PC-3 (cell line): ENCODE measurements around the gene C12orf76.

Experiments
- EZH2 ChIP-seq: fragments of 300-600 bp; sonication (generic); IDR thresholded peaks from one replicate; pipeline ENCODE4 v1.6.1; 2017; ENCODE audit warnings: antibody characterized with exemption, mild to moderate bottlenecking, low read length; ENCODE audit not compliant: unreplicated experiment
- EZH2phosphoT487 ChIP-seq: fragments of 300-600 bp; sonication (generic); IDR thresholded peaks from 2 replicates; pipeline ENCODE4 v1.6.1; 2018; ENCODE audit warnings: mild to moderate bottlenecking, antibody characterized with exemption, low read length, borderline replicate concordance
- TF ChIP-seq, protein P1 (sequence below): fragments of 300-600 bp; sonication (generic); conservative IDR thresholded peaks from 2 replicates; pipeline ENCODE4 v1.5.1; 2017; ENCODE audit warnings: antibody characterized with exemption, low read depth, mild to moderate bottlenecking, low read length

DNA sequence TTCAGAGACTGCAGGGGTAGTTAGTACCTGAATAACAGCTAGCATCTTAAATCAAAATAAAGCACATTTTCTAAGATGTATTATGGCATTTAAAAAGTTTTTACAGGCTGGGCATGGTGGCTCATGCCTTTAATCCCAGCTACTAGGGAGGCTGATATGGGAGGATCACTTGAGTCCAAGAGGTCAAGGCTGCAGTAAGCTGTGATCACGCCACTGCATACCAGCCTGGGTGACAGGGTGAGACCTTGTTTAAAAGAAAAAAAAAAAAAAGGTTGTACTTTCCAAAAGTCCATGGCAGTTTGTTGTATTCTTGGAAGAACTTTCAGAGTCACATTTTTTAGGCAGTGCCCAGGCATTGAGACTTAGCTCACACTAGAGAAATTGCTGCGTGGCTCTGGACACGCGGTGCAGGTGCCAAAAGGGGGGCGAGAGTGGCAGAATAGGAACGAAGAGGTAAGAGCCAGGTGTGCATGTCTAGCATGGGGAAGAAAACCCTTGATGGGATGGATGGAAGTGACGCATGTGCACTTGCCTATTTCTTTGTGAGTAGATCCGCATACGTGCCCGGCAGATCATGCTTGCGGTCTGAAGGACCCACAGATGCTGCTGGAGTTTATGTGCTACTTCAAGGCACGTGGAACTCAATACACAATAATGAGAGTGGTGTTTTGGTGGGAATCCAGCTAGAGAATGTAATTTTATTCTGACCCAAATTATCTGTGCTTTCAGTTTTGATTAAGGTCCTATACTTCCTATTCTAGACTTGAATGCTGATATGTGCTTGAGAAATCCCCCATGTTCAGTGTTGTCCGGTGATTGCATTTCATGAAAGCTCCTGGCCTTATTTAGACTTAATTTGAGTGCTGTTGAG lies 37.2 kb downstream of the C12orf76 start:
- TF ChIP-seq, protein P1, sequence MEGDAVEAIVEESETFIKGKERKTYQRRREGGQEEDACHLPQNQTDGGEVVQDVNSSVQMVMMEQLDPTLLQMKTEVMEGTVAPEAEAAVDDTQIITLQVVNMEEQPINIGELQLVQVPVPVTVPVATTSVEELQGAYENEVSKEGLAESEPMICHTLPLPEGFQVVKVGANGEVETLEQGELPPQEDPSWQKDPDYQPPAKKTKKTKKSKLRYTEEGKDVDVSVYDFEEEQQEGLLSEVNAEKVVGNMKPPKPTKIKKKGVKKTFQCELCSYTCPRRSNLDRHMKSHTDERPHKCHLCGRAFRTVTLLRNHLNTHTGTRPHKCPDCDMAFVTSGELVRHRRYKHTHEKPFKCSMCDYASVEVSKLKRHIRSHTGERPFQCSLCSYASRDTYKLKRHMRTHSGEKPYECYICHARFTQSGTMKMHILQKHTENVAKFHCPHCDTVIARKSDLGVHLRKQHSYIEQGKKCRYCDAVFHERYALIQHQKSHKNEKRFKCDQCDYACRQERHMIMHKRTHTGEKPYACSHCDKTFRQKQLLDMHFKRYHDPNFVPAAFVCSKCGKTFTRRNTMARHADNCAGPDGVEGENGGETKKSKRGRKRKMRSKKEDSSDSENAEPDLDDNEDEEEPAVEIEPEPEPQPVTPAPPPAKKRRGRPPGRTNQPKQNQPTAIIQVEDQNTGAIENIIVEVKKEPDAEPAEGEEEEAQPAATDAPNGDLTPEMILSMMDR: no peak
- no peak for TF ChIP-seq EZH2phosphoT487
- TF ChIP-seq EZH2: no peak
